Spleen (tissue), 11 donors: ENCODE data around the gene TANC1. TPM values are rescaled to one million over a fixed set of nuclear protein-coding genes. Genes with fewer than 3 reads are reported as not detected.

Source experiments
- DNase-seq: peaks from one replicate; pipeline ENCODE4 v3.0.0-alpha.2; 2020
- H3K27ac ChIP-seq, 8 donors: fragments of 200-600 bp; sonication (generic) in 7 of 8; 1 replicate in 4 of 8; 2 replicates in 4 of 8; pipeline versions ENCODE4 v1.5.0 to v1.8.0; 2016 to 2021; ENCODE audit warnings: inconsistent platforms in 4 of 8, mild to moderate bottlenecking in 4 of 8, moderate library complexity in 1 of 8
- H3K27me3 ChIP-seq, 7 donors: fragments of 200-600 bp; sonication (generic) in 6 of 7; replicated peaks in 1 of 7; 1 replicate in 4 of 7; 2 replicates in 3 of 7; pipeline versions ENCODE4 v1.5.0 to v1.8.0; 2016 to 2021; ENCODE audit warnings: inconsistent platforms in 3 of 7, mild to moderate bottlenecking in 1 of 7
- H3K36me3 ChIP-seq, 6 donors: fragments of 200-600 bp; sonication (generic) in 5 of 6; 1 replicate in 4 of 6; 2 replicates in 2 of 6; pipeline versions ENCODE4 v1.5.0 to v1.8.0; 2016 to 2021; ENCODE audit warnings: inconsistent platforms in 2 of 6
- H3K4me1 ChIP-seq, 6 donors: fragments of 200-600 bp; sonication (generic) in 5 of 6; 1 replicate in 3 of 6; 2 replicates in 3 of 6; pipeline versions ENCODE4 v1.5.0 to v1.8.0; 2016 to 2021; ENCODE audit warnings: inconsistent platforms in 3 of 6
- H3K4me3 ChIP-seq, 8 donors: fragments of 200-600 bp; sonication (generic) in 7 of 8; 1 replicate in 4 of 8; 2 replicates in 4 of 8; pipeline versions ENCODE4 v1.5.0 to v1.8.0; 2016 to 2021; ENCODE audit warnings: inconsistent platforms in 4 of 8, mild to moderate bottlenecking in 4 of 8, moderate library complexity in 2 of 8
- H3K9me3 ChIP-seq, 8 donors: fragments of 200-600 bp; sonication (generic) in 7 of 8; 1 replicate in 4 of 8; 2 replicates in 4 of 8; pipeline versions ENCODE4 v1.5.0 to v1.8.0; 2016 to 2021; ENCODE audit warnings: inconsistent platforms in 4 of 8
- POLR2A ChIP-seq, 3 donors: fragments of 450-650 bp; IDR thresholded peaks; one replicate each; pipeline ENCODE4 v1.5.1; 2017; ENCODE audit warnings: antibody characterized with exemption in 3 of 3, mild to moderate bottlenecking in 1 of 3
- POLR2AphosphoS5 ChIP-seq, 3 donors: sonication (generic); formaldehyde crosslinking; IDR thresholded peaks; one replicate each; pipeline ENCODE4 v1.5.1; 2017; ENCODE audit warnings: antibody characterized with exemption in 3 of 3
- WGBS, 5 donors: extraction: QIAGEN DNeasy Blood & Tissue Kit in 3 of 5; methylation state at CpG; one replicate each; pipeline versions ENCODE4 v1.1.5 to v1.1.7; 2013 to 2018; 5-methylcytosine and 5-hydroxymethylcytosine counted together
- intact Hi-C: fragments of 100-400 bp; cut with DNase I; formaldehyde crosslinking; loops from one replicate; pipeline ENCODE4 v1.15.0; 2023; ENCODE audit warnings: low total_unique reads
- polyA plus RNA-seq, 3 donors: library from polyadenylated mRNA; stranded (reverse); fragments of 200-250 nt; gene quantifications; one replicate each; pipeline ENCODE4 v1.2.1, GENCODE V29; 2013
- total RNA-seq, 7 donors: library from RNA; depleted of rRNA in 3 of 7; stranded (reverse); fragments of >200 nt in 3 of 7; fragmentation: NEBNext Ultra II Directional in 4 of 7; extraction: Animal tissue kit (Norgen Biotek cat#: 25700) in 4 of 7; gene quantifications; one replicate each; pipeline versions ENCODE4 v1.1.0 to v1.2.1, GENCODE V29; 2016 to 2021
- TF ChIP-seq, protein P1 (sequence below), 11 experiments: fragments of 200-600 bp in 7 of 11; fragments of 450-650 bp in 4 of 11; sonication (generic) in 4 of 11; IDR thresholded peaks in 8 of 11; conservative IDR thresholded peaks in 3 of 11; 1 replicate in 7 of 11; 2 replicates in 4 of 11; pipeline versions ENCODE4 v1.4.0 to v1.8.0; 2016 to 2021; ENCODE audit warnings: antibody characterized with exemption in 11 of 11, inconsistent platforms in 4 of 11, mild to moderate bottlenecking in 1 of 11
- donor health status: healthy with polysubstance abuse.
- donor health status: DM: no; HTN: no; CAD: no; lungs with moderate emphysema.
- donor health status: DM: no; HTN: no; CAD: no.
- donor health status: Bipolar disorder and iron deficiency.
- donor health status: healthy.
- donor health status: DM: no; HTN: no; CAD: no.
- donor health status: DM: yes; HTN: yes; CAD: no.

Gene TANC1
- total and polyA plus RNA-seq, 10 donors: 3.1 to 28.2 (median 21.7) TPM

- 55 to 87% (median 84%) methylated on average over 4 of the region's 4 CpGs for whole genome bisulfite sequencing, 5 donors
- Histone ChIP-seq H3K36me3 (peaks cover 0 to 15% (median 3%) of the 10 kb centered on the region in 6 donors), H3K4me1 (peaks cover 0 to 11% (median 0%) of the 10 kb centered on the region in 6 donors)
These were observed 218.0 kb downstream of the TANC1 start for GRCh38 chr2:159186462-159186861.

GRCh38 chr2:159187106-159187505 is 218.7 kb downstream of the TANC1 start:
- no peak for DNase-seq
- 72 to 89% (median 85%) methylated on average over 6 of the region's 6 CpGs for WGBS, 5 donors
- H3K27ac ChIP-seq: no peak overlapping the region
- no peak overlapping the region for H3K4me3 ChIP-seq
- no peaks in the 10 kb centered on the region for H3K27me3 ChIP-seq
- TF ChIP-seq POLR2A (IDR thresholded peaks at IDR 0.05) (no peak), POLR2AphosphoS5 (IDR thresholded peaks at IDR 0.05) (no peak)
- TF ChIP-seq, protein P1, sequence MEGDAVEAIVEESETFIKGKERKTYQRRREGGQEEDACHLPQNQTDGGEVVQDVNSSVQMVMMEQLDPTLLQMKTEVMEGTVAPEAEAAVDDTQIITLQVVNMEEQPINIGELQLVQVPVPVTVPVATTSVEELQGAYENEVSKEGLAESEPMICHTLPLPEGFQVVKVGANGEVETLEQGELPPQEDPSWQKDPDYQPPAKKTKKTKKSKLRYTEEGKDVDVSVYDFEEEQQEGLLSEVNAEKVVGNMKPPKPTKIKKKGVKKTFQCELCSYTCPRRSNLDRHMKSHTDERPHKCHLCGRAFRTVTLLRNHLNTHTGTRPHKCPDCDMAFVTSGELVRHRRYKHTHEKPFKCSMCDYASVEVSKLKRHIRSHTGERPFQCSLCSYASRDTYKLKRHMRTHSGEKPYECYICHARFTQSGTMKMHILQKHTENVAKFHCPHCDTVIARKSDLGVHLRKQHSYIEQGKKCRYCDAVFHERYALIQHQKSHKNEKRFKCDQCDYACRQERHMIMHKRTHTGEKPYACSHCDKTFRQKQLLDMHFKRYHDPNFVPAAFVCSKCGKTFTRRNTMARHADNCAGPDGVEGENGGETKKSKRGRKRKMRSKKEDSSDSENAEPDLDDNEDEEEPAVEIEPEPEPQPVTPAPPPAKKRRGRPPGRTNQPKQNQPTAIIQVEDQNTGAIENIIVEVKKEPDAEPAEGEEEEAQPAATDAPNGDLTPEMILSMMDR (IDR thresholded peaks at IDR 0.05 in 8 of 11, conservative IDR thresholded peaks at IDR 0.05 in 3 of 11): no peak
- intact Hi-C loops: no loop called here
- peaks cover 0 to 11% (median 0%) of the 10 kb centered on the region in 6 donors for H3K4me1 ChIP-seq
- no peaks in the 10 kb centered on the region for H3K9me3 ChIP-seq
- H3K36me3 ChIP-seq: peaks cover 0 to 15% (median 3%) of the 10 kb centered on the region in 6 donors

More at GRCh38 chr2:159186462-159186861, 218.0 kb downstream of the TANC1 start:
- Histone ChIP-seq H3K9me3 (no peaks in the 10 kb centered on the region), H3K4me3 (no peak overlapping the region), H3K27ac (no peak overlapping the region), H3K27me3 (no peaks in the 10 kb centered on the region)
- TF ChIP-seq POLR2A (IDR thresholded peaks at IDR 0.05) (no peak), POLR2AphosphoS5 (IDR thresholded peaks at IDR 0.05) (no peak)
- TF ChIP-seq, protein P1 (IDR thresholded peaks at IDR 0.05 in 8 of 11, conservative IDR thresholded peaks at IDR 0.05 in 3 of 11): no peak
- intact Hi-C loops: no loop called here
- no peak for DNase-seq

- Histone ChIP-seq H3K4me3 (no peak overlapping the region), H3K27me3 (no peaks in the 10 kb centered on the region), H3K27ac (no peak overlapping the region), H3K36me3 (peaks cover 0 to 16% (median 3%) of the 10 kb centered on the region in 6 donors), H3K4me1 (peaks cover 0 to 11% (median 0%) of the 10 kb centered on the region in 6 donors), H3K9me3 (no peaks in the 10 kb centered on the region)
- TF ChIP-seq, protein P1 (IDR thresholded peaks at IDR 0.05 in 8 of 11, conservative IDR thresholded peaks at IDR 0.05 in 3 of 11): no peak
- TF ChIP-seq POLR2A (IDR thresholded peaks at IDR 0.05) (no peak), POLR2AphosphoS5 (IDR thresholded peaks at IDR 0.05) (no peak)
- intact Hi-C loops: no loop called here
- DNase-seq: no peak
- WGBS, 5 donors: 65 to 78% (median 77%) methylated on average over 4 of the region's 4 CpGs
These were observed 220.0 kb downstream of the TANC1 start for GRCh38 chr2:159188449-159188848.

GRCh38 chr2:159192371-159192918 is 224.0 kb downstream of the TANC1 start:
- H3K4me1 ChIP-seq: no peaks in the 10 kb centered on the region
- TF ChIP-seq POLR2A (IDR thresholded peaks at IDR 0.05) (no peak), POLR2AphosphoS5 (IDR thresholded peaks at IDR 0.05) (no peak)
- TF ChIP-seq, protein P1 (IDR thresholded peaks at IDR 0.05 in 8 of 11, conservative IDR thresholded peaks at IDR 0.05 in 3 of 11): no peak
- intact Hi-C loops: no loop called here
- H3K27ac ChIP-seq: no peak overlapping the region
- WGBS, 5 donors: 79 to 90% (median 85%) methylated on average over 12 of the region's 12 CpGs
- H3K27me3 ChIP-seq: no peaks in the 10 kb centered on the region
- no peak overlapping the region for H3K4me3 ChIP-seq
- DNase-seq: peak; percentile 37
- H3K36me3 ChIP-seq: peaks cover 0 to 33% (median 2%) of the 10 kb centered on the region in 6 donors
- H3K9me3 ChIP-seq: no peaks in the 10 kb centered on the region
